ENCODE measurements around the gene UPF1.

- TF ChIP-seq CTCF (IDR thresholded peaks at IDR 0.05; ENCODE audit: insufficient read depth, low read depth, low read length), result no peak
- no peak for TF ChIP-seq EZH2 (IDR thresholded peaks at IDR 0.05; ENCODE audit: insufficient read depth, low read length)
Observed at GRCh38 chr19:18883526-18884304, 52.0 kb downstream of the UPF1 start.

All from astrocyte (in vitro differentiated cells and primary cell).